ENCODE measurements around the gene ARL8B.
"Not testable (repeated sequence)": the region's sequence is repeated elsewhere in the genome, so short reads cannot be mapped to it uniquely, and the experiment has no call there.

Gene ARL8B

DNA sequence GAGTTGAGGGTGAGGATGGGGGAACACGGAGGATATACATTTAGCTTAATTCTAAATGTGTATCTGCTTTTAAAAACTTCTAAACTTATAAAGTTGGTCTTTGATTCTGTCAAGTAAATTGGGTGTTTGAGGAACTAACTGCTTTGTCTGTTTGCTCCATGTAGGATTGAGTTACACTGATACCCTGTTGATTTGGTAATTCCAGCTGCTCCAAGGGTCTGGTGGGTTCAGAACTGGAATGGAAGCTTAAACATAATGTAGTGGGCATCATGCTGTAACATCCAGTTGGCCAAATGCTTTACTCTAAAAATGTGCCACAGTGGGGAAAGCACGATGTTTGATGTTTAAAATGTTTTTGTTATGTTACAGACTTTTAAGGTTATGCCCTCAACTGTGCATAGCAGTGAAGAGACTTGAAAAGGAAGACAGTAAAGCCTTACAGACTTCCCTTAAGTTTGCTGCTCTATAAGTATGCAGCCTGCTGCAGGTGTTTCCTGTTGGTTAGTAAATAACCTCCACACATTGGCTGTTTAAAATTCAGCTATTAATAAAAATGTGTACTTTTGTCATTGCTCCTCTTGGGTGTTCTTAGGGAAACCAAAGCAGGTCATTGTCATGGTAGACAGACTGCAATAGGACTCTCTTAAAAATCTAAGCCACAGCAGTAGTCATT lies 59.5 kb downstream of the ARL8B start:
- no peak for DNase-seq (ENCODE audit: insufficient read length)
- 0 out of 2 replicates have a peak, but pooled peaks have one; percentile 12 for TF ChIP-seq POLR2A (IDR thresholded peaks at IDR 0.05; ENCODE audit: low read depth, low read length)
- no peak for TF ChIP-seq TAF1 (IDR thresholded peaks at IDR 0.05; ENCODE audit: borderline replicate concordance, low read depth, low read length)
- no peak for TF ChIP-seq POLR2AphosphoS5 (IDR thresholded peaks at IDR 0.05; ENCODE audit: low read depth, low read length)
- peak; percentile 88 for FAIRE-seq

DNA sequence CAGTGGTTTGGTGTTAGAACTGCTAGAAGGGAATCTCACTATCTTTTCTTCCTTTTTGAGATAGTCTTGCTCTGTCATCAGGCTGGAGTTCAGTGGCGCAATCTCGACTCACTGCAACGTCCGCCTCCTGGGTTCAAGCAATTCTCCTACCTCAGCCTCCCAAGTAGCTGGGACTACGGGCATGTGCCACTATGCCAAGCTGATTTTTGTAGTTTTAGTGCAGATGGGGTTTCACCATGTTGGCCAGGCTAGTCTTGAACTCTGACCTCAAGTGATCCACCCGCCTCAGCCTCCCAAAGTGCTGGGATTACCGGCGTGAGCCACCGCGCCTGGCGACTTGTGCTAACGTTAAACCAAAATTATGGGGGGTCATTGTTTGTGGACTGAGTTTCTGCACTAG lies 61.6 kb downstream of the ARL8B start:
- DNase-seq (ENCODE audit: insufficient read length); FAIRE-seq: not testable (repeated sequence)

GRCh38 chr3:5184499-5184898 lies 62.4 kb downstream of the ARL8B start:
- no peak for DNase-seq (ENCODE audit: insufficient read length)
- no peak for FAIRE-seq
- TF ChIP-seq POLR2AphosphoS5 (IDR thresholded peaks at IDR 0.05; ENCODE audit: low read depth, low read length): no peak
- no peak for TF ChIP-seq POLR2A (IDR thresholded peaks at IDR 0.05; ENCODE audit: low read depth, low read length)
- TF ChIP-seq TAF1 (IDR thresholded peaks at IDR 0.05; ENCODE audit: borderline replicate concordance, low read depth, low read length): no peak

DNA sequence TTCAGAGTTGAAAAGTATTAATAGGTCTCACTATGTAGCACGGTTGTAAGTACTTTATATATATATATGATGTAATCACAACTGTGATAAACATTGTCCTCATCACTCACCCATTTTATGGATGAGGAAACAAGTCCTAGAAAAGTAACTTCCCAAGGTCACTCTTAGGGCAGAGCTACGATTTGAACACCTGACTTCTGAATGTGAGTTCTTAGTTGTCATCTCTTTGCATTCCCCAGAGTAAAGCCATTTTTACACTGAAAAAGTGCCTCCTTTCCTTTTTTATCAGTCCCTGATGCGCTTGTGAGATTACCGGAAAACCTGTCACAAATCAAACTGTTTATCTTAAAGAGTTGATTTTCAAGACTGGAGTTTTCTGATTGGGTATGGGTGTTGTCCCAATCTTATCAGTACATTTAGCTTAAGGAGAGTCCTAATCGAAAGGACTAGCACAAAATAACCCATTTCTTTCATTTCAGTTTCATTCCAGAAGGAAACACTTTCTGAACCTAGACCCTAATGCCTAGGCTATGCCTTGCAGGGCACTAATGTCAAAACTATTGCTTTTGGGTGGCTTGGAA lies 63.1 kb downstream of the ARL8B start:
- TF ChIP-seq POLR2A (IDR thresholded peaks at IDR 0.05; ENCODE audit: low read depth, low read length) (peak; percentile 25; the same call in 1 of the 2 replicates), POLR2AphosphoS5 (IDR thresholded peaks at IDR 0.05; ENCODE audit: low read depth, low read length) (no peak)
- DNase-seq (ENCODE audit: insufficient read length) (no peak), FAIRE-seq (peak; percentile 82)

GRCh38 chr3:5186089-5186857 lies 64.2 kb downstream of the ARL8B start:
- TF ChIP-seq POLR2AphosphoS5 (IDR thresholded peaks at IDR 0.05; ENCODE audit: low read depth, low read length) (peak; percentile 37; the same call in 1 of the 2 replicates), POLR2A (IDR thresholded peaks at IDR 0.05; ENCODE audit: low read depth, low read length) (peak; percentile 56), TAF1 (IDR thresholded peaks at IDR 0.05; ENCODE audit: borderline replicate concordance, low read depth, low read length) (no peak)
- FAIRE-seq (peak; percentile 87), DNase-seq (ENCODE audit: insufficient read length) (no peak)

GRCh38 chr3:5186858-5187155 lies 64.7 kb downstream of the ARL8B start:
- TF ChIP-seq TAF1 (IDR thresholded peaks at IDR 0.05; ENCODE audit: borderline replicate concordance, low read depth, low read length) (no peak), POLR2A (IDR thresholded peaks at IDR 0.05; ENCODE audit: low read depth, low read length) (no peak), POLR2AphosphoS5 (IDR thresholded peaks at IDR 0.05; ENCODE audit: low read depth, low read length) (no peak; the same call in none of the 2 replicates)
- DNase-seq (ENCODE audit: insufficient read length): no peak
- FAIRE-seq: no peak

DNA sequence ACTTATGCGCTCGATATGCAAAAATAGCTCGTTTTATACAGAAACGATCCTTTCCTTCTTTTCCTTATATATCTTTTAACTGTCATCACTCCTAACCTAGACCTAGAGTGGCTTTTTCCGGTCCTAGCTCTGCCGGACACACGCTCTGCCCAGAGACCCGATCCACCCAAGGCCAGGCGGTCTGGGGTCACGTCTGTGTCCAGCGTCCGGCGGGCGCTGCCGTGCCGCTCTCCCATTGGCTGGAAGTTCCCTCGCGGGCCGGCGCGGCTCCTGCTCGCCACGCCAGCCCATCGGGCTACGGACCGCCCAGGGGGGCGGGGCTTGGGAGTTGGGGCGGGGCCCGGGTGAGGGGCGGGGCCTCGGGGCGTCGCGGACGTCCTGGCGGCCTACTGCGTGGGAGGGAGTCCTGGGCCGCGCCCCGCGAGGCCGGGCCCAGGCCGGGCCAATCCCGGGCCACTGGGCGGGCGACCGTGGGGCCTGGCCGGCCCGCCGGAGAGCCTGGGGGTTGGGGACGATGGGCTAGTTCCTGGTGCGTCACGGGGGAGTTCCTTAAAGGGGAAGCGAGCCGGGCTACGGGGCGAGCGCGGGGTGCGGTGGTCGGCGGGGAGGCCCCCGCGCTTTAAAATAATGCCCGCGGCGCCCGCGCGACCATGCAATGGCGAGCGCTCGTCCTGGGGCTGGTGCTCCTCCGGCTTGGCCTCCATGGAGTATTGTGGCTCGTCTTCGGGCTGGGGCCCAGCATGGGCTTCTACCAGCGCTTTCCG lies 65.2 kb downstream of the ARL8B start, which contains the start of gene EDEM1:
TSS of gene EDEM1 (plus strand) at position 552 of the 764 bp plus-strand sequence. CDS start at position 651, 99 bp downstream.
- DNase-seq (ENCODE audit: insufficient read length) (peak; percentile 93), FAIRE-seq (peak; percentile 95)
- TF ChIP-seq POLR2AphosphoS5 (IDR thresholded peaks at IDR 0.05; ENCODE audit: low read depth, low read length) (peak; percentile 51), TAF1 (IDR thresholded peaks at IDR 0.05; ENCODE audit: borderline replicate concordance, low read depth, low read length) (no peak), POLR2A (IDR thresholded peaks at IDR 0.05; ENCODE audit: low read depth, low read length) (peak; percentile 69)

GRCh38 chr3:5187920-5188418 lies 65.9 kb downstream of the ARL8B start:
- peak; percentile 31 for DNase-seq (ENCODE audit: insufficient read length)
- peak; percentile 51 for FAIRE-seq
- 0 out of 2 replicates have a peak, but pooled peaks have one; percentile 49 for TF ChIP-seq POLR2AphosphoS5 (IDR thresholded peaks at IDR 0.05; ENCODE audit: low read depth, low read length)
- no peak; the same call in 1 of the 2 replicates for TF ChIP-seq POLR2A (IDR thresholded peaks at IDR 0.05; ENCODE audit: low read depth, low read length)

- TF ChIP-seq POLR2AphosphoS5 (IDR thresholded peaks at IDR 0.05; ENCODE audit: low read depth, low read length) (peak; percentile 19; the same call in 1 of the 2 replicates), TAF1 (IDR thresholded peaks at IDR 0.05; ENCODE audit: borderline replicate concordance, low read depth, low read length) (no peak), POLR2A (IDR thresholded peaks at IDR 0.05; ENCODE audit: low read depth, low read length) (peak; percentile 53)
- DNase-seq (ENCODE audit: insufficient read length) (no peak), FAIRE-seq (peak; percentile 62)
These were observed 66.5 kb downstream of the ARL8B start for GRCh38 chr3:5188419-5189221.

GRCh38 chr3:5190147-5190791 lies 68.2 kb downstream of the ARL8B start:
- DNase-seq (ENCODE audit: insufficient read length) (no peak), FAIRE-seq (peak; percentile 77)
- no peak for TF ChIP-seq POLR2AphosphoS5 (IDR thresholded peaks at IDR 0.05; ENCODE audit: low read depth, low read length)
- no peak for TF ChIP-seq TAF1 (IDR thresholded peaks at IDR 0.05; ENCODE audit: borderline replicate concordance, low read depth, low read length)
- TF ChIP-seq POLR2A (IDR thresholded peaks at IDR 0.05; ENCODE audit: low read depth, low read length): no peak
